ENCODE measurements around the gene LY6G5C. TPM values are rescaled to one million over a fixed set of nuclear protein-coding genes. Genes with fewer than 3 reads are reported as not detected.

LY6G5C gene
- total RNA-seq, 1 donor from 2014 or later: 2.4 TPM

DNA sequence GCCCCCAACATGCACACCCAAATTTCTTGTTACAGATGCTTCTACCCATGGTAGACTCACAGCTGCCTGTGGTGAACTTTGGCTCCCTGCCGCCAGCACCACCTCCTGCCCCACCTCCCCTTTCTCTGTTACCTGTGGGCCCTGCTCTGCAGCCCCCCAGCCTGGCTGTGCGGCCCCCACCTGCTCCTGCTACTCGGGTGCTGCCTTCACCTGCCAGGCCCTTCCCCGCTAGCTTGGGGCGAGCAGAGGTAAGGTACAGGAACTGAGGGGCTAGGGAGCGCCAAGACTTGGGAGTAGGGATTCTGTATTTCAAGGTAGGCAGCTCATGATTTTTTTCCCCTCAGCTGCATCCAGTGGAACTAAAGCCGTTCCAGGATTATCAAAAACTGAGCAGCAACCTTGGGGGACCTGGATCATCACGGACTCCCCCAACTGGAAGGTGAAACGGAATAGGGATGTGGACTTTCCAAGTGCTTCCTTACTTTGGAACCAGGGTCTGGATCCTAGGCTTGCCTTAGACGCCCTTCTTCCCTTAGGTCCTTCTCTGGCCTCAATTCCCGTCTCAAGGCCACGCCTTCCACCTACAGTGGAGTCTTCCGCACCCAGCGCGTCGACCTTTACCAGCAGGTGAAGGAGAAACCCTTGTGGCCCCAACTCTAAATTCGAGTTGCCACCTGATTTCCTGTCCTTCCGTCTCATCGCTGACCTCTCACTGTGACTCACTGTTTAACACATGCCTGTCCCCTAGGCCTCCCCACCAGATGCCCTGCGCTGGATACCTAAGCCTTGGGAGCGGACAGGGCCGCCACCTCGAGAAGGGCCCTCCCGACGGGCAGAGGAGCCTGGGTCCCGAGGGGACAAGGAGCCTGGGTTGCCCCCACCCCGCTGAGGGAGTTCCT lies 43.9 kb downstream of the LY6G5C start:
- Mint-ChIP-seq H3K9me3 (ENCODE audit: low read depth) (no peaks in the 10 kb centered on the region), H3K27ac (ENCODE audit: unreplicated experiment) (peak overlapping the region; percentile 41), H3K27me3 (ENCODE audit: low read depth) (no peaks in the 10 kb centered on the region), H3K36me3 (ENCODE audit: low read depth) (peaks cover 37% of the 10 kb centered on the region), H3K4me3 (ENCODE audit: unreplicated experiment) (no peak overlapping the region), H3K4me1 (ENCODE audit: low read depth) (no peaks in the 10 kb centered on the region)
- no peak for TF ChIP-seq CTCF (IDR thresholded peaks at IDR 0.05)
- no peak for DNase-seq (ENCODE audit: low spot score)

DNA sequence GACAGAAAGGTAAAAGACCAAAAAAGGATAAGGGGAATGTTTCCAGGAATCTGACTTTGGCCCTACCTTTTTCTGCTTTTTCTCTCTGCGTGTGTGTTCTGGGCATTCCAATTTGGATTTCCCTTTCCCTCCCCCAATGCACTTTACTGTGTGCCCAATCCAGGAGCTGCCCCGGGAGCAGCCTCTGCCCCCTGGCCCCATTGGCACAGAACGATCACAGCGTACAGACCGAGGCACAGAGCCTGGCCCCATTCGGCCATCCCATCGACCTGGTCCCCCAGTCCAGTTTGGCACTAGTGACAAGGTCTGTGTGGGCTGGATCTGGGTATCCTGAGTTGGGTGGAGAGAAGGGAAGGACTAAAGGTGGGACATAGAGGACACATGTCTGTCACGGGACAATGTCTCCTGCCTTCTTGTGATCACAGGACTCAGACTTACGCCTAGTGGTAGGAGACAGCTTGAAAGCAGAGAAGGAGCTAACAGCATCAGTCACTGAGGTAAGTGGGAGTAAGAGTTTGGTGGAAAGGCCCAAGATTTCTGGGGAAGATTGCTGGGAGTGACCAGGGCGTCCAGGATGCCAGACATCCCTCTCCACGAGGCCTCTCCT lies 45.8 kb downstream of the LY6G5C start:
- Mint-ChIP-seq H3K27ac (ENCODE audit: unreplicated experiment) (no peak overlapping the region), H3K27me3 (ENCODE audit: low read depth) (no peaks in the 10 kb centered on the region), H3K36me3 (ENCODE audit: low read depth) (peaks cover 42% of the 10 kb centered on the region), H3K4me3 (ENCODE audit: unreplicated experiment) (no peak overlapping the region), H3K9me3 (ENCODE audit: low read depth) (no peaks in the 10 kb centered on the region), H3K4me1 (ENCODE audit: low read depth) (no peaks in the 10 kb centered on the region)
- TF ChIP-seq CTCF (IDR thresholded peaks at IDR 0.05): no peak
- no peak for DNase-seq (ENCODE audit: low spot score)

- Mint-ChIP-seq H3K36me3 (ENCODE audit: low read depth) (peaks cover 46% of the 10 kb centered on the region), H3K4me1 (ENCODE audit: low read depth) (no peaks in the 10 kb centered on the region), H3K27ac (ENCODE audit: unreplicated experiment) (peak overlapping the region; percentile 73), H3K27me3 (ENCODE audit: low read depth) (no peaks in the 10 kb centered on the region), H3K4me3 (ENCODE audit: unreplicated experiment) (no peak overlapping the region), H3K9me3 (ENCODE audit: low read depth) (no peaks in the 10 kb centered on the region)
- DNase-seq (ENCODE audit: low spot score): no peak
- TF ChIP-seq CTCF (IDR thresholded peaks at IDR 0.05): no peak
Observed at GRCh38 chr6:31634131-31634530, 46.7 kb downstream of the LY6G5C start.

- Mint-ChIP-seq H3K27me3 (ENCODE audit: low read depth) (no peaks in the 10 kb centered on the region), H3K36me3 (ENCODE audit: low read depth) (peaks cover 47% of the 10 kb centered on the region), H3K27ac (ENCODE audit: unreplicated experiment) (no peak overlapping the region), H3K4me3 (ENCODE audit: unreplicated experiment) (no peak overlapping the region), H3K4me1 (ENCODE audit: low read depth) (no peaks in the 10 kb centered on the region), H3K9me3 (ENCODE audit: low read depth) (no peaks in the 10 kb centered on the region)
- no peak for TF ChIP-seq CTCF (IDR thresholded peaks at IDR 0.05)
- no peak for DNase-seq (ENCODE audit: low spot score)
Observed at GRCh38 chr6:31633447-31633846, 47.4 kb downstream of the LY6G5C start.

GRCh38 chr6:31632279-31632946 lies 48.5 kb downstream of the LY6G5C start:
- no peak for TF ChIP-seq CTCF (IDR thresholded peaks at IDR 0.05)
- Mint-ChIP-seq H3K36me3 (ENCODE audit: low read depth) (peaks cover 53% of the 10 kb centered on the region), H3K9me3 (ENCODE audit: low read depth) (no peaks in the 10 kb centered on the region), H3K27ac (ENCODE audit: unreplicated experiment) (peak overlapping the region; percentile 36), H3K27me3 (ENCODE audit: low read depth) (no peaks in the 10 kb centered on the region), H3K4me1 (ENCODE audit: low read depth) (no peaks in the 10 kb centered on the region), H3K4me3 (ENCODE audit: unreplicated experiment) (no peak overlapping the region)
- DNase-seq (ENCODE audit: low spot score): no peak

All from chondrocyte (in vitro differentiated cells).